ENCODE results near the gene PRDX5.
A peak's percentile ranks its signal among the peaks of the same experiment; 100 is the strongest.

Gene PRDX5

DNA sequence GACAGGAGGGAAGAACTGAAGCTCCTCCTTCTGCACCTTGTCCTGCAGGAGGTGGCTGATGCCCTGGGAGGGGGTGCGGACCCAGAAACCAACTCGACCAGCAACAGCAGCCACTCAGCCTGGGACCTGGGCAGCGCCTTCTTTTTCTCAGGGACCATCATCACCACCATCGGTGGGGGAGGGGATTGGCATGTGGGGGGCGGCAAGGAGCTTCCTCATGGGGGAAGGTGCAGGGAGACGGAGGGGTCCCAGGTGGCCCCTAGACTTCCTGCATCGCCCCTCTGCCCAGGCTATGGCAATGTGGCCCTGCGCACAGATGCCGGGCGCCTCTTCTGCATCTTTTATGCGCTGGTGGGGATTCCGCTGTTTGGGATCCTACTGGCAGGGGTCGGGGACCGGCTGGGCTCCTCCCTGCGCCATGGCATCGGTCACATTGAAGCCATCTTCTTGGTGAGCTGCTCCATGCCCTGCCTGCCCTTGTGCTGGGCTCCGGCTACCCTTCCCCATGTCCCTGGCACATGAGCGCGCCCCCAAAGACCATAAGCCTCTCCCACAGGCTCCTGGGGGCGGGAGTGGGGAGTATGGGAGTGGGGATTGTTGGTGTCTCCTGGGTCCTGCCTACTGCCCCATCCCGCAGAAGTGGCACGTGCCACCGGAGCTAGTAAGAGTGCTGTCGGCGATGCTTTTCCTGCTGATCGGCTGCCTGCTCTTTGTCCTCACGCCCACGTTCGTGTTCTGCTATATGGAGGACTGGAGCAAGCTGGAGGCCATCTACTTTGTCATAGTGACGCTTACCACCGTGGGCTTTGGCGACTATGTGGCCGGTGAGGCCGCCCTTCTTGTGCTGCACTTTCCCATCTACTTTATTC, 20.9 kb upstream of the PRDX5 start:
- Histone ChIP-seq H3K9me3 (no peaks in the 10 kb centered on the region), H3K4me1 (peaks cover 0 to 37% (median 31%) of the 10 kb centered on the region in 4 donors), H3K27ac (no peak overlapping the region), H3K4me3 (no peak overlapping the region), H3K27me3 (peaks cover 4 to 86% of the 10 kb centered on the region in 2 donors), H3K36me3 (no peaks in the 10 kb centered on the region)
- intact Hi-C loops (cut with DNase I; ENCODE audit: low total_unique reads) = no loop called here
- TF ChIP-seq, protein P1, sequence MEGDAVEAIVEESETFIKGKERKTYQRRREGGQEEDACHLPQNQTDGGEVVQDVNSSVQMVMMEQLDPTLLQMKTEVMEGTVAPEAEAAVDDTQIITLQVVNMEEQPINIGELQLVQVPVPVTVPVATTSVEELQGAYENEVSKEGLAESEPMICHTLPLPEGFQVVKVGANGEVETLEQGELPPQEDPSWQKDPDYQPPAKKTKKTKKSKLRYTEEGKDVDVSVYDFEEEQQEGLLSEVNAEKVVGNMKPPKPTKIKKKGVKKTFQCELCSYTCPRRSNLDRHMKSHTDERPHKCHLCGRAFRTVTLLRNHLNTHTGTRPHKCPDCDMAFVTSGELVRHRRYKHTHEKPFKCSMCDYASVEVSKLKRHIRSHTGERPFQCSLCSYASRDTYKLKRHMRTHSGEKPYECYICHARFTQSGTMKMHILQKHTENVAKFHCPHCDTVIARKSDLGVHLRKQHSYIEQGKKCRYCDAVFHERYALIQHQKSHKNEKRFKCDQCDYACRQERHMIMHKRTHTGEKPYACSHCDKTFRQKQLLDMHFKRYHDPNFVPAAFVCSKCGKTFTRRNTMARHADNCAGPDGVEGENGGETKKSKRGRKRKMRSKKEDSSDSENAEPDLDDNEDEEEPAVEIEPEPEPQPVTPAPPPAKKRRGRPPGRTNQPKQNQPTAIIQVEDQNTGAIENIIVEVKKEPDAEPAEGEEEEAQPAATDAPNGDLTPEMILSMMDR (IDR thresholded peaks at IDR 0.05) = no peak
- DNase-seq = no peak

DNA sequence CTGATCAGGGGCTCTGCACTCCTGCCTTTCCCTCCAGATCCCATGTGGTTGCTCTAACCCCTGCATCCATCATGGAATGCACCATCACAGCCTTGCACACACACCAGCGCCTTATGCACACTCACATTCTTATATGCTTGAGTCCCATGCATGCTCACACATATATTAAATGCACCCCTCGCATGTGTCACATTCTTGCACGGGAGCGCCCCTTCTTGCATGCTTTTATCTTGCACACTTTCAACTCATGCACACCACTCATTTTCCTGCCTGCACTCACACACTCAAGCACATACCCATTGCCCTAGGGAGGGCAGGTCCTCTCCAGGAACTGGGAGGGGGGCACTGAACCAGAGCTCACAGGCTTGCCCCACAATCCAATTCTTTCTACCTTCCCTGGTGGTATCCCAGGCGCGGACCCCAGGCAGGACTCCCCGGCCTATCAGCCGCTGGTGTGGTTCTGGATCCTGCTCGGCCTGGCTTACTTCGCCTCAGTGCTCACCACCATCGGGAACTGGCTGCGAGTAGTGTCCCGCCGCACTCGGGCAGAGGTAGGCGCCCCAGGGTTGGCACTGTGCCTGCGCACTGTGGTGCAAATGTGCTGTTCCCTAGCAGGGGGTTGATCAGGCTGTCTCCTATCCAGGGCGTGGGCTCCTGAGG, 20.1 kb upstream of the PRDX5 start:
- no peaks in the 10 kb centered on the region for H3K36me3 ChIP-seq
- peaks cover 0 to 30% (median 24%) of the 10 kb centered on the region in 4 donors for H3K4me1 ChIP-seq
- H3K9me3 ChIP-seq = no peaks in the 10 kb centered on the region
- no peak overlapping the region for H3K27ac ChIP-seq
- H3K27me3 ChIP-seq = peaks cover 3 to 80% of the 10 kb centered on the region in 2 donors
- TF ChIP-seq, protein P1 (IDR thresholded peaks at IDR 0.05) = no peak
- intact Hi-C loops (cut with DNase I; ENCODE audit: low total_unique reads) = no loop called here
- no peak overlapping the region for H3K4me3 ChIP-seq
- DNase-seq = no peak

DNA sequence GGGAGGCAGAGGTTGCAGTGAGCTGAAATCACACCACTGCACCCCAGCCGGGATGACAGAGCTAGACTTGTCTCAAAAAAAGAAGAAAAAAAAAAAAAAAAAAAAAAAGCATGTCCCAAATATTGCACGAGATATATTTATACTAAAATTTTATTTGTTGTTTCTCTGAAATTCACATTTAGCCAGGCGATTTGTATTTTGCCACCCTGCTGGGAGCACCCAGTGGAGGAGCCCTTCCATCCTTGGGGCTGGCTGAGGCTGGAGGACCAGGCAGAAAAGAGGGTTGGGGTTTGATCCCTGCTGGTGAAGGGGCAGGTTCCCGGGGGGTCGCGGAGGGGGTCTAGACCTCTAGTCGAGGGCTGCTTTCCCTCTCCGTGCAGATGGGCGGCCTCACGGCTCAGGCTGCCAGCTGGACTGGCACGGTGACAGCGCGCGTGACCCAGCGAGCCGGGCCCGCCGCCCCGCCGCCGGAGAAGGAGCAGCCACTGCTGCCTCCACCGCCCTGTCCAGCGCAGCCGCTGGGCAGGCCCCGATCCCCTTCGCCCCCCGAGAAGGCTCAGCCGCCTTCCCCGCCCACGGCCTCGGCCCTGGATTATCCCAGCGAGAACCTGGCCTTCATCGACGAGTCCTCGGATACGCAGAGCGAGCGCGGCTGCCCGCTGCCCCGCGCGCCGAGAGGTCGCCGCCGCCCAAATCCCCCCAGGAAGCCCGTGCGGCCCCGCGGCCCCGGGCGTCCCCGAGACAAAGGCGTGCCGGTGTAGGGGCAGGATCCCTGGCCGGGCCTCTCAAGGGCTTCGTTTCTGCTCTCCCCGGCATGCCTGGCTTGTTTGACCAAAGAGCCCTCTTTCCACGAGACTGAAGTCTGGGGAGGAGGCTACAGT, 18.7 kb upstream of the PRDX5 start:
- intact Hi-C loops (cut with DNase I; ENCODE audit: low total_unique reads) = no loop called here
- DNase-seq = peak; percentile 70 to 89
- peak overlapping the region; percentile 43 to 53 for H3K4me3 ChIP-seq
- H3K27me3 ChIP-seq = peaks cover 0 to 76% of the 10 kb centered on the region in 2 donors
- no peaks in the 10 kb centered on the region for H3K9me3 ChIP-seq
- no peaks in the 10 kb centered on the region for H3K36me3 ChIP-seq
- TF ChIP-seq, protein P1 (IDR thresholded peaks at IDR 0.05) = no peak
- peak overlapping the region; percentile 3 to 60 for H3K27ac ChIP-seq
- peaks cover 0 to 35% (median 26%) of the 10 kb centered on the region in 4 donors for H3K4me1 ChIP-seq

DNA sequence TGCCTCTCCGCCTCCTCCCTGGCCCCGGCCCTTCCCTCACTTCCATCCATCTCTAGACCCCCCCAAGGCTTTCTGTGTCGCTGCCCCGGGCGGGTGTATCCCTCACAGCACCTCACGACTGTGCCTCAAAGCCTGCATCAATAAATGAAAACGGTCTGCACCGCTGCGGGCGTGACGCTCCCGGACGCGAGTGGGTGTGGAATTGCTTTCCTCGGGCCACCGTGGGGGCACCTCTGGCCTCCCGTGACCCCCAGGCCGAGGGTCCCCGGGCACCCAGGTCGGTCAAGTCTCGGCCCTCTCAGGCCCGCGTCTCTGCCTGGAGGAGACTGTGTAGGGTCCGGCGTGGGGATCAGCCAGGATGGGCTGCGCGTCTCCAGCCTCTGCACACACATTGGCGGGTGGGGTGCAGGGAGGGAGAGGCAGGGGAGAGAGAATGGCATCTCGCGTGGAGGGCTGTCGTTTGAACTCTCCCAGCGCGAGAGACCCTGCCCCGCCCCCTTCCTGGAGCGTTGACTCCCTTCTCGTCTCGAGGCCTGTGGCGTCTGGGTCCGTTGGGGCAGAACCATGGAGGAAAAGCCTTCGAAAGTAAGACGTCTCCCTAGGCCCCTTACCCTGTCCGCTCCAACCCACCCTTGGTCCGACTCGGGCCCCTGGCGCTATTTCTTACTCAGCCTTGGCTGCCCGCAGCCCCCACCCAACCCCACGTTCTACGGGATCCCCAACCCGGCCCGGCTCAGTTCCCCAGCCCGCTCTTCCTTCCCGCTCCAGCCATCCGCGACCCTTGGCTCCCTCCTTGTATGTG, 17.9 kb upstream of the PRDX5 start, which contains the start of gene CATSPERZ:
Gene CATSPERZ (plus strand): TSS at position 512 of the 802 bp plus-strand sequence. CDS start 53 bp downstream, at position 565.
- Histone ChIP-seq H3K9me3 (no peaks in the 10 kb centered on the region), H3K27ac (peak within 1 kb of the TSS; percentile 3 to 60), H3K36me3 (no peaks in the 10 kb centered on the region), H3K4me3 (peak within 1 kb of the TSS; percentile 43 to 53), H3K4me1 (peaks cover 0 to 38% (median 28%) of the 10 kb centered on the region in 4 donors), H3K27me3 (peaks cover 0 to 69% of the 10 kb centered on the region in 2 donors)
- no peak for DNase-seq
- TF ChIP-seq, protein P1 (IDR thresholded peaks at IDR 0.05) = no peak
- intact Hi-C loops (cut with DNase I; ENCODE audit: low total_unique reads) = loop anchor here (2.0 kb wide), 1 partner anchor 95 kb away; no protein-coding TSS in a partner anchor

All from tibial artery (tissue), 4 donors.